GM06990 (cell line): ENCODE results near the gene HSPA12A.

Experiments
- DNase-seq: peaks from one replicate; pipeline ENCODE4 v3.0.0-alpha.2; 2011; ENCODE audit not compliant: insufficient read length; ENCODE audit errors: extremely low read depth
- H3K27me3 ChIP-seq: replicated peaks from 2 replicates; pipeline ENCODE4 v1.6.0; 2011; ENCODE audit warnings: low read length; ENCODE audit not compliant: control insufficient read depth, insufficient read depth
- H3K36me3 ChIP-seq: 2 replicates; pipeline ENCODE4 v1.5.1; 2011; ENCODE audit warnings: low read length; ENCODE audit not compliant: control insufficient read depth, insufficient read depth
- H3K4me3 ChIP-seq: replicated peaks from 2 replicates; pipeline ENCODE4 v1.5.1; 2011; ENCODE audit warnings: low read depth, mild to moderate bottlenecking, control low read depth, low read length
- TF ChIP-seq, protein P1 (sequence below): IDR thresholded peaks from 2 replicates; pipeline ENCODE4 v1.5.1; 2011; ENCODE audit warnings: low read length, control low read depth, mild to moderate bottlenecking, inconsistent platforms; ENCODE audit not compliant: insufficient read depth, poor library complexity, severe bottlenecking

Gene HSPA12A

DNA sequence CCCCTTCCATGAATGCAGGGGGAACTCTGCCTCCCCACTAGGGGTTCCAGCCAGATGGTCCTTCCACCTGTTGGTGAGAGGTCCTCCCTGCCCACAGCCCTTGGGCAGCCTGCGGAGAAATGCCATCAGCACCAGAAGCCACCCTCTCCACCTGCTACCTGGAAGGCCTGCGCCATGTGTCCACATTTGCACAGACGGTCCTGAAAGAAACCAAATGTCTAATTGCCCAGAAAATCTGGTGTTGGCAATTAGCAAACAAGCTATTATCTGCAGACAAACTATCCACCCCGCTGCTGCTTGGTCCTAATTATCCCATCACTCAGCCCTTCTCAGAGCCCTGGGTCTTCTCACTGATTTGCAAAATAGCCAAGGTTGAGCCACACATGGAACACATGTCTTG, 32.3 kb downstream of the HSPA12A start:
- TF ChIP-seq, protein P1, sequence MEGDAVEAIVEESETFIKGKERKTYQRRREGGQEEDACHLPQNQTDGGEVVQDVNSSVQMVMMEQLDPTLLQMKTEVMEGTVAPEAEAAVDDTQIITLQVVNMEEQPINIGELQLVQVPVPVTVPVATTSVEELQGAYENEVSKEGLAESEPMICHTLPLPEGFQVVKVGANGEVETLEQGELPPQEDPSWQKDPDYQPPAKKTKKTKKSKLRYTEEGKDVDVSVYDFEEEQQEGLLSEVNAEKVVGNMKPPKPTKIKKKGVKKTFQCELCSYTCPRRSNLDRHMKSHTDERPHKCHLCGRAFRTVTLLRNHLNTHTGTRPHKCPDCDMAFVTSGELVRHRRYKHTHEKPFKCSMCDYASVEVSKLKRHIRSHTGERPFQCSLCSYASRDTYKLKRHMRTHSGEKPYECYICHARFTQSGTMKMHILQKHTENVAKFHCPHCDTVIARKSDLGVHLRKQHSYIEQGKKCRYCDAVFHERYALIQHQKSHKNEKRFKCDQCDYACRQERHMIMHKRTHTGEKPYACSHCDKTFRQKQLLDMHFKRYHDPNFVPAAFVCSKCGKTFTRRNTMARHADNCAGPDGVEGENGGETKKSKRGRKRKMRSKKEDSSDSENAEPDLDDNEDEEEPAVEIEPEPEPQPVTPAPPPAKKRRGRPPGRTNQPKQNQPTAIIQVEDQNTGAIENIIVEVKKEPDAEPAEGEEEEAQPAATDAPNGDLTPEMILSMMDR = no peak
- Histone ChIP-seq H3K36me3 (no peaks in the 10 kb centered on the region), H3K27me3 (no peaks in the 10 kb centered on the region; the same call in 1 of the 2 replicates), H3K4me3 (no peak overlapping the region)
- DNase-seq = no peak

DNA sequence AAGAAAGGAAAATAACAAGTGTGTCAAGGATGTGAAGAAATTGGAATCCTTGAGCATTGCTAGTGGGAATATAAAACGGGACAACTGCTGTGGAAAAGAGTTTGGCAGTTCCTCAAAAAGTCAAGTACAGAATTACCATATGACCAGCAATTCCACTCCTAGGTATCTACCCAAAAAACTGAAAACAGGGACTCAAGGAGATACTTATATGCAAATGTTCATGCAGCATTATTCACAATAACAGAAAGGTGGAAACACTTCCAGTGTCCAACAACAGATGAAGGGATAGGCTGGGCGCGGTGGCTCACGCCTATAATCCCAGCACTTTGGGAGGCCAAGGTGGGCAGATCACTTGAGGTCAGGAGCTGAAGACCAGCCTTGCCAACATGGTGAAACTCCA, 33.5 kb downstream of the HSPA12A start:
- no peak overlapping the region for H3K4me3 ChIP-seq
- TF ChIP-seq, protein P1 = no peak
- H3K27me3 ChIP-seq = no peaks in the 10 kb centered on the region; the same call in 1 of the 2 replicates
- no peak for DNase-seq
- no peaks in the 10 kb centered on the region for H3K36me3 ChIP-seq

DNA sequence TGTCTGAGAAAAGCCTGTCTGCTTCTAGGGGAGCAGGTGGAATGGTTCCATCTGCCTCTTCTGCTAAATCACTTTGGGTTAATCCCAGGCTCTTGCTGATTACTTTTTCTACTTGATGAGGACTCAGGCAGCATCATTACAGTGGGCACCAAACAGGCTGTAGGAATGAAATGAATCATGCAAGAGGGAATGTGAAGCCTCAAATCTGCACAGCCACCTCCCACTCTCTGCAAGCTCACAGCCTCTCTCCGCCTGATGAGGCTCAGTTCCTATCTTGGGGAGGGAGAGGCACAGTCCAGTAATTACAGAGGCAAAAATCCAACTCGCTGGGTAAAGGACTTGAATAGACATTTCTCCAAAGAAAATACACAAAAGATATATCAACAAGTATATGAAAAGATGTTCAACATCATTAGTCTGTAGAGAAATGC, 34.0 kb downstream of the HSPA12A start:
- Histone ChIP-seq H3K36me3 (no peaks in the 10 kb centered on the region), H3K4me3 (no peak overlapping the region), H3K27me3 (no peaks in the 10 kb centered on the region; the same call in 1 of the 2 replicates)
- DNase-seq = no peak
- TF ChIP-seq, protein P1 = no peak

DNA sequence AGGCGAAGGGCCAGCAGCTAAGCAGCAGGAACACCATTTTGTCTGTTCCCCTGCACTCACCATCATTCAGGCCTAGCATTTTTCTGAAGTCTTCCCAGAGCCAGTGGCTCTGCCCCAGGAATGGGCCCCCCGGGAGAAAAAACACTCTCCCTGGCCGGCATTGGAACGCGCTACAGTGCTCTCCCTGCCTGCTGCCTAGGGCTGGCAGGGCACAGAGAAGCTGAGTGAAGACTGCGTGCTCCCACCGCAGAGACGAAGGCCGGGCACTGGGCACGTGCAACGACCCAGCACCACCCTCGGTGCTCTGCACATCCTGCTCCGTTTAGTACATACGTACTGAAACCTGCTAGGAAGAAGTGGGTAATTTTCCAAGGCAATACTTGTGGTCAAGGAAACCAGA, 34.4 kb downstream of the HSPA12A start:
- no peak overlapping the region for H3K4me3 ChIP-seq
- H3K27me3 ChIP-seq = no peaks in the 10 kb centered on the region; the same call in 1 of the 2 replicates
- TF ChIP-seq, protein P1 = no peak
- no peaks in the 10 kb centered on the region for H3K36me3 ChIP-seq
- no peak for DNase-seq

DNA sequence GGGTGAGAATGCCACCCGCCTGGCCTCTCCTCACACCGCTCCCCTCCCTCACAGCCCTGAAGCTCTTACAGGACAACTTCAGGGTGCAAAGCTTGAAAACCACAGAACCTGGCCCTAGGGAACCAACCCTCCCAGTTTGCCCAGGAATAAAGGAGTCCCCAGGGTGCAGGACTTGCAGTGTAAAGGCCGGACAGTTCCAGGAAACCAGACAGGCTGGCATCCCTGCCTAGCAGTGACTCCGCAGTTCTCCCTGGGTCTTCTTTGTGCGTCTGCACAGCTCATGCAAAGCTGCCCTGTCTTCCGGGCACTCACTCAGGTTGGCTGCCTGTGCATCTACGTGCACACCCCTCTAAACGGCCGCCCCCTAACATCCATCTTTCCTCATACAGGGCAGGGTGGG, 36.1 kb downstream of the HSPA12A start:
- H3K36me3 ChIP-seq = no peaks in the 10 kb centered on the region
- DNase-seq = no peak
- no peaks in the 10 kb centered on the region; the same call in 1 of the 2 replicates for H3K27me3 ChIP-seq
- TF ChIP-seq, protein P1 = no peak
- H3K4me3 ChIP-seq = no peak overlapping the region

DNA sequence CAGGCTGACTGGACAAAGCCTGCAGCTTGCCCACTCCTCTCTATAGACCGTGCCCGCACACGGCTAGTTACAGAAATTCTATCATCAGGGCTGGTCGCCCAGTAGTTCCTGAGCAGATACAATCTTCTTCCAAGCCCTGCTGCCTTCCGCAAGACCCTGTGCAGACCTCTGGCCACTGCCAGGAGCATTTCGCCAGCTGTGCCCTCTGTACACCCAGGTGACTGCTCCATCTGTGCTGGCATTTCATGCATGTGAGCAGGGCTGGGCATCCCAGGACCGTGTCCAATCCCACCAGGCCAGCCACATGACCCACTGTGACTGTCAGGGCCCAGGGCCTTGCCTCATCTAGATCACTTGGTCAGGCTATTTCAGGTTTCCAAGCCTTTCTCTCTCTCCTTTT, 36.9 kb downstream of the HSPA12A start:
- Histone ChIP-seq H3K36me3 (no peaks in the 10 kb centered on the region), H3K27me3 (no peaks in the 10 kb centered on the region), H3K4me3 (no peak overlapping the region)
- DNase-seq = no peak
- TF ChIP-seq, protein P1 = no peak
